Measurements from ENCODE around the gene LHFPL2. TPM values are rescaled to one million over a fixed set of nuclear protein-coding genes. Genes with fewer than 3 reads are reported as not detected.

The LHFPL2 gene
- total and polyA plus RNA-seq, 2 experiments from 2014 or later, result 96.6 to 126 TPM

DNA sequence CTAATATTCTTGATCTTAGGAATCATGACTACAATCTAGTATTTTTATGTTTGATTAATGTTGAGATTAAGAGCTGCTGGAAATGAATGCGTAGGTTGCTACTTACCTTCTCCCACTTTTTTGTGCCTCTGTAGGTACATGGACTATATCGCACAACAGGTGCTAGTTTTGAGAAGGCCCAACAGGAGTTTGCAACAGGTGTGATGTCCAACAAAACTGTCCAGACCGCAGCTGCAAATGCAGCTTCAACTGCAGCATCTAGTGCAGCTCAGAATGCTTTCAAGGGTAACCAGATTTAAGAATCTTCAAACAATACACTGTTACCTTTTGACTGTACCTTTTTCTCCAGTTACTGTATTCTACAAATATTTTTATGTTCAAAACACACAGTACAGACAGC, 173.2 kb downstream of the LHFPL2 start:
- TF ChIP-seq, protein P1, sequence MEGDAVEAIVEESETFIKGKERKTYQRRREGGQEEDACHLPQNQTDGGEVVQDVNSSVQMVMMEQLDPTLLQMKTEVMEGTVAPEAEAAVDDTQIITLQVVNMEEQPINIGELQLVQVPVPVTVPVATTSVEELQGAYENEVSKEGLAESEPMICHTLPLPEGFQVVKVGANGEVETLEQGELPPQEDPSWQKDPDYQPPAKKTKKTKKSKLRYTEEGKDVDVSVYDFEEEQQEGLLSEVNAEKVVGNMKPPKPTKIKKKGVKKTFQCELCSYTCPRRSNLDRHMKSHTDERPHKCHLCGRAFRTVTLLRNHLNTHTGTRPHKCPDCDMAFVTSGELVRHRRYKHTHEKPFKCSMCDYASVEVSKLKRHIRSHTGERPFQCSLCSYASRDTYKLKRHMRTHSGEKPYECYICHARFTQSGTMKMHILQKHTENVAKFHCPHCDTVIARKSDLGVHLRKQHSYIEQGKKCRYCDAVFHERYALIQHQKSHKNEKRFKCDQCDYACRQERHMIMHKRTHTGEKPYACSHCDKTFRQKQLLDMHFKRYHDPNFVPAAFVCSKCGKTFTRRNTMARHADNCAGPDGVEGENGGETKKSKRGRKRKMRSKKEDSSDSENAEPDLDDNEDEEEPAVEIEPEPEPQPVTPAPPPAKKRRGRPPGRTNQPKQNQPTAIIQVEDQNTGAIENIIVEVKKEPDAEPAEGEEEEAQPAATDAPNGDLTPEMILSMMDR (IDR thresholded peaks at IDR 0.05; ENCODE audit: low read depth, low read length), result no peak
- H3K4me3 ChIP-seq, result no peak overlapping the region
- H3K36me3 ChIP-seq, result no peaks in the 10 kb centered on the region
- H3K27me3 ChIP-seq, result no peaks in the 10 kb centered on the region
- DNase-seq (ENCODE audit: low read depth in 1 of 2, low spot score in 1 of 2), result no peak
- no peaks in the 10 kb centered on the region for H3K9me3 ChIP-seq (ENCODE audit: low read depth)
- peaks cover 16% of the 10 kb centered on the region for H3K4me1 ChIP-seq (ENCODE audit: low read depth)
- no peak overlapping the region for H3K27ac ChIP-seq

DNA sequence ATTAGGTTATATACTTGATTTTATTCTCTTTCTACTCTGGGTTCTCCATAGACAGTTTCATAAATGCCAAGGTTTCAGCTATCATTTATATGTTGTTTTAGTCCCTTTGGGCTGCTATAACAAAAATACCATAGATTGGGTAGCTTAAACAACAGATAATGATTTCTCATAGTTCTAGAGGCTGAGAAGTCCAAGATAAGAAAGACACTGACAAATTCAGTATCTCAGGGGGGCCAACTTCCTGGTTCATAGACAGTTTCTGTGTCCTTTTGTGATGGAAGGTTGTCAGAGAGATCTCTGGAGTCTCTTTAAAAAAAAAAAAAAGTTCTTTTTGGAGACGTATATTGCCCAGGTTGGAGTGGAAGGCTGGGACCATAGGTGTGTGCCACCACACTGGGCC, 174.8 kb downstream of the LHFPL2 start:
- Histone ChIP-seq H3K9me3 (ENCODE audit: low read depth) (no peaks in the 10 kb centered on the region), H3K27ac (no peak overlapping the region), H3K4me3 (no peak overlapping the region), H3K36me3 (no peaks in the 10 kb centered on the region), H3K27me3 (no peaks in the 10 kb centered on the region), H3K4me1 (ENCODE audit: low read depth) (peaks cover 16% of the 10 kb centered on the region)
- no peak for DNase-seq (ENCODE audit: low read depth in 1 of 2, low spot score in 1 of 2)
- TF ChIP-seq, protein P1 (IDR thresholded peaks at IDR 0.05; ENCODE audit: low read depth, low read length), result no peak

DNA sequence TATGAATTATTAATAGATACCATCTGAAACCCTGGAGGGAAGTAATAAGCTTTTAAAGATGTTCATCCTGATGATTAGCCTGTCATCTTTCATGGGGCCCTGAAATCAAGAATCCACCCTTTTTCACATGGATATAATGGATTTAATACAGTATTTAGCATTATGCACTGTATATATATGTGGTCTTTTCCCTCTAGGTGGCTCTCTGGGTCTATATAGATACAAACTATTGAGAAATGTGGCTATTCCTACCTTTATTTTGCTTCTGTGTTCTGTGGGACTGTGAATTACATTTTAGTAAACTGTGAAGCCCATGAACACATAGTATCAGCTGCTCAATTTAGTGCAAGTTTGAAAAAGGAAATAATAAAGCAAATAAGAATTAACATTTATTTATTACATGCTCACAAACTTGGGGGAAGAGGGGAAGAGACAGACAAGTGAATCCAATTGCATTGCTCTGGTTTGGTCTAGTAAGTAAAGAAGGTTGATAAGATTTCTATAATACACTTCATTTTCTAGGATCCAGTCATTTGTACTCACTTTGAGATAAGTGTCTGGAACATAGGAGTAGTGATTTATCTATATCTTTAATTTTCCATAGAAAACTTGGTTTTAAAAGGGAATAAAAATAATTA, 176.0 kb downstream of the LHFPL2 start:
- H3K36me3 ChIP-seq, result no peaks in the 10 kb centered on the region
- peaks cover 16% of the 10 kb centered on the region for H3K4me1 ChIP-seq (ENCODE audit: low read depth)
- no peak overlapping the region for H3K4me3 ChIP-seq
- peak in 1 of 2 donors; percentile 60 for DNase-seq (ENCODE audit: low read depth in 1 of 2, low spot score in 1 of 2)
- no peaks in the 10 kb centered on the region for H3K27me3 ChIP-seq
- H3K9me3 ChIP-seq (ENCODE audit: low read depth), result no peaks in the 10 kb centered on the region
- TF ChIP-seq, protein P1 (IDR thresholded peaks at IDR 0.05; ENCODE audit: low read depth, low read length), result peak; percentile 50
- H3K27ac ChIP-seq, result peak overlapping the region; percentile 64

DNA sequence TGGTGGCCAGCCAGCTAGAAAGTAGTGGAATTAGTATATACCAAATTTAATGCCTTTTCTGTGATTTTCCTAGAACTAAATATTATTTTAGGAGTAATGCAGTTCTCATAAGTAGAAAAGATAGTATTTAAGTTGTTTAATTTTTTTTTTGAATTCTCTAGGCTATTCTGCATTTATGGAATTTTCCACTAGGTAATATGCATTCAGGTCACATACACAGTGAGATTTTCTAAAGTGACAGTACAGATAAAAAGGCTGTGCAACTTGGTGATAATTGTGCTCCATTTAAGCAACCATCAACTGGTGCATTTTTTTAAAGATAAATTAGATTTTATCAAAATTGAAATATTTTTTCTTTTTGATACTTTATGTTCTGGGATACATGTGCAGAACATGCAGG, 176.7 kb downstream of the LHFPL2 start:
- Histone ChIP-seq H3K27me3 (no peaks in the 10 kb centered on the region), H3K36me3 (no peaks in the 10 kb centered on the region), H3K4me1 (ENCODE audit: low read depth) (peaks cover 16% of the 10 kb centered on the region), H3K9me3 (ENCODE audit: low read depth) (no peaks in the 10 kb centered on the region), H3K4me3 (no peak overlapping the region), H3K27ac (peak overlapping the region; percentile 64)
- TF ChIP-seq, protein P1 (IDR thresholded peaks at IDR 0.05; ENCODE audit: low read depth, low read length), result no peak
- DNase-seq (ENCODE audit: low read depth in 1 of 2, low spot score in 1 of 2), result no peak

DNA sequence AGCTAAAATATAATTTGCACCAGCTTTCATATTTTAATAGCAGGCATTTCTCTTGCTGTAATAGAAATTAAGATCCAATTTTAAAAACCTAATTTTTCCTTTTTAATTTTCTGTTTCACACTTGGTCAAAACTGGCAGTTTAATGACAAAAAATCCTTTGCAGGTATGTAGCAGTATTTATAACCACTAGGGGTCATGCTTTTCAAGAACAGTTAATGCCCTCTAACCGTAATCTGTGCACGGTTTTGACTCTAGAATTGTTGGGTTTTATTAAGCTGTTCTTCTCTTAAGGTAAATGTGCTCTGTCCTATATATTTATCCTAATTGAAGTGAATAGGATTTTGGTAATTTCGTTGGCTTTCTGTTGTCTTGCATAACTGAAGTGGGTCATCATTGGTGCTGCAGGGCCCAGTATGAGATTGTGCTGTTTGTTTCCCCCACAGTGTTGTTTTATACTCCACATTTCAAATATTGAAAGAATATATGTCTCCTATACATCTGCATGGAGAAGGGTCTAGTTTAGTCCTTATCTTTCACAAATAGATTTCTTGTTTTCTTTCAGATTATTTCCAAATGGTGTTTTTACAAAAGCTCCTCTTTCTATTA, 180.7 kb downstream of the LHFPL2 start:
- Histone ChIP-seq H3K36me3 (no peaks in the 10 kb centered on the region), H3K4me3 (no peak overlapping the region), H3K27ac (no peak overlapping the region), H3K9me3 (ENCODE audit: low read depth) (no peaks in the 10 kb centered on the region), H3K27me3 (no peaks in the 10 kb centered on the region), H3K4me1 (ENCODE audit: low read depth) (peaks cover 10% of the 10 kb centered on the region)
- TF ChIP-seq, protein P1 (IDR thresholded peaks at IDR 0.05; ENCODE audit: low read depth, low read length), result peak; percentile 69
- peak; percentile 56 to 71 for DNase-seq (ENCODE audit: low read depth in 1 of 2, low spot score in 1 of 2)
